ENCODE results near the gene SYTL3.

SYTL3 gene

GRCh38 chr6:158730541-158730907 is 80.7 kb downstream of the SYTL3 start:
- DNase-seq = no peak

GRCh38 chr6:158735009-158735408 is 85.2 kb downstream of the SYTL3 start:
- DNase-seq = no peak

GRCh38 chr6:158737082-158737709 is 87.3 kb downstream of the SYTL3 start:
- DNase-seq = no peak

- DNase-seq = no peak
Measured at GRCh38 chr6:158737710-158738615, 88.1 kb downstream of the SYTL3 start.

- no peak for DNase-seq
Measured at GRCh38 chr6:158739673-158740072, 89.8 kb downstream of the SYTL3 start.

- no peak for DNase-seq
Measured at GRCh38 chr6:158743033-158743651, 93.3 kb downstream of the SYTL3 start.

GRCh38 chr6:158744986-158745430 is 95.2 kb downstream of the SYTL3 start:
- peak; percentile 37 for DNase-seq

- DNase-seq = no peak
Measured at GRCh38 chr6:158751224-158751623, 101.4 kb downstream of the SYTL3 start.

- DNase-seq = no peak
Measured at GRCh38 chr6:158751921-158752320, 102.1 kb downstream of the SYTL3 start.

GRCh38 chr6:158752613-158753012 is 102.8 kb downstream of the SYTL3 start:
- DNase-seq = peak; percentile 80

- DNase-seq = no peak
Measured at GRCh38 chr6:158753811-158754210, 104.0 kb downstream of the SYTL3 start.

- no peak for DNase-seq
Measured at GRCh38 chr6:158754738-158755137, 104.9 kb downstream of the SYTL3 start.

- no peak for DNase-seq
Measured at GRCh38 chr6:158755636-158756035, 105.8 kb downstream of the SYTL3 start.

GRCh38 chr6:158756126-158756525 is 106.3 kb downstream of the SYTL3 start:
- no peak for DNase-seq

GRCh38 chr6:158756977-158757752 is 107.3 kb downstream of the SYTL3 start:
- no peak for DNase-seq

GRCh38 chr6:158757753-158758090 is 107.9 kb downstream of the SYTL3 start:
- DNase-seq = no peak

- peak; percentile 42 for DNase-seq
Measured at GRCh38 chr6:158758451-158758860, 108.6 kb downstream of the SYTL3 start.

- DNase-seq = no peak
Measured at GRCh38 chr6:158758941-158759479, 109.2 kb downstream of the SYTL3 start.

- DNase-seq = no peak
Measured at GRCh38 chr6:158759966-158760617, 110.2 kb downstream of the SYTL3 start.

- DNase-seq = peak; percentile 71
Measured at GRCh38 chr6:158760618-158761250, 110.9 kb downstream of the SYTL3 start.

GRCh38 chr6:158761746-158762145 is 111.9 kb downstream of the SYTL3 start:
- DNase-seq = no peak

All from retina (tissue), 1 donor.